ENCODE results near the gene LRRC45. TPM values are rescaled to one million over a fixed set of nuclear protein-coding genes. Genes with fewer than 3 reads are reported as not detected.

Gene LRRC45
- total RNA-seq, 1 experiment from 2014 or later = 40.1 TPM

DNA sequence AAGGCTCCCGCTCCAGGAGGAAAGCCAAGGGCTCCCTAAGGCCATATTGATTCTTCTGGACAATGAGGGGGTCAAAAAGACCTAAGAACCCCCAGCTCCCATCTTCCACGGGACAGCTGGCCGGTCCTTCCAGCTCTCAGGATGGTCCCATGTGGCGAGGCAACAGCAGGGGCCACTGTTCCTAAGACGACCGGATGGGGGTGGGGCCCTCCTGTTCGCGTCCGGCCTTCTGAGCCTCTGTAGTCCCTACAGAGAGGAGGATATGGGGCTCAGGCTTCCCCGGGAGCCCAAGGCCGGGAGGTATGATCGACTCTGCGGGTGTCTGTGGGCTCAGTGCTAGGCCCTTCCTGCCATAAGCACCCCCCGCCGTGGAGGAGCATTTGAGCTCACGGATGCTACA is 20.4 kb downstream of the LRRC45 start:
- Histone ChIP-seq H3K79me2 (ENCODE audit: insufficient read depth, low read length) (no peaks in the 10 kb centered on the region), H3K9ac (ENCODE audit: low read length) (no peak overlapping the region), H3K27me3 (ENCODE audit: insufficient read depth, low read length) (no peaks in the 10 kb centered on the region), H3K4me1 (ENCODE audit: control insufficient read depth in 1 of 2, insufficient read depth in 2 of 2, low read length in 2 of 2) (no peaks in the 10 kb centered on the region), H3K27ac (ENCODE audit: low read depth, low read length) (no peak overlapping the region), H3K9me3 (ENCODE audit: control insufficient read depth in 1 of 2, insufficient read depth in 1 of 2, low read depth in 1 of 2, low read length in 2 of 2) (no peaks in the 10 kb centered on the region), H3K36me3 (ENCODE audit: control insufficient read depth in 1 of 2, insufficient read depth in 2 of 2, low read length in 2 of 2) (peaks cover 3 to 7% of the 10 kb centered on the region in 2 experiments; a peak in 2 of 4 replicates), H3K4me3 (replicated peaks in 1 of 2; ENCODE audit: low read depth in 1 of 2, low read length in 2 of 2) (no peak overlapping the region), H4K20me1 (ENCODE audit: insufficient read depth) (no peaks in the 10 kb centered on the region), H2AFZ (ENCODE audit: low read depth, low read length, poor library complexity, severe bottlenecking) (no peak overlapping the region), H3K4me2 (ENCODE audit: low read length) (no peak overlapping the region), H3K9me2 (ENCODE audit: insufficient read depth) (no peaks in the 10 kb centered on the region)
- intact Hi-C loops (cut with micrococcal nuclease) = no loop called here
- no peak for DNase-seq (ENCODE audit: low read depth, low spot score)
- ATAC-seq = peak; percentile 30; the same call in 1 of the 2 replicates
- no TSS peak for BruUV-seq (replicated peaks)
- TF ChIP-seq JUND (IDR thresholded peaks at IDR 0.05) = no peak
- ChIA-PET POLR2A (no interaction called here), RAD21 (ENCODE audit: low non-redundant PET in 1 of 2, low total read pairs in 2 of 2, uncharacterized antibody in 2 of 2, unreplicated experiment in 2 of 2) (no interaction called here), CTCF (no interaction called here)

GRCh38 chr17:82045936-82046484 is 22.9 kb downstream of the LRRC45 start:
- no peak for ATAC-seq
- Histone ChIP-seq H3K9me3 (ENCODE audit: control insufficient read depth in 1 of 2, insufficient read depth in 1 of 2, low read depth in 1 of 2, low read length in 2 of 2) (no peaks in the 10 kb centered on the region), H3K27ac (ENCODE audit: low read depth, low read length) (no peak overlapping the region), H3K4me3 (replicated peaks in 1 of 2; ENCODE audit: low read depth in 1 of 2, low read length in 2 of 2) (no peak overlapping the region), H3K27me3 (ENCODE audit: insufficient read depth, low read length) (no peaks in the 10 kb centered on the region), H3K4me2 (ENCODE audit: low read length) (no peak overlapping the region), H3K4me1 (ENCODE audit: control insufficient read depth in 1 of 2, insufficient read depth in 2 of 2, low read length in 2 of 2) (peaks cover 6 to 10% of the 10 kb centered on the region in 2 experiments; a peak in 3 of 4 replicates), H3K36me3 (ENCODE audit: control insufficient read depth in 1 of 2, insufficient read depth in 2 of 2, low read length in 2 of 2) (peaks cover 7 to 19% of the 10 kb centered on the region in 2 experiments; a peak in 2 of 4 replicates), H2AFZ (ENCODE audit: low read depth, low read length, poor library complexity, severe bottlenecking) (no peak overlapping the region), H4K20me1 (ENCODE audit: insufficient read depth) (no peaks in the 10 kb centered on the region), H3K79me2 (ENCODE audit: insufficient read depth, low read length) (peaks cover 13% of the 10 kb centered on the region; the same call in 1 of the 2 replicates), H3K9me2 (ENCODE audit: insufficient read depth) (no peaks in the 10 kb centered on the region), H3K9ac (ENCODE audit: low read length) (no peak overlapping the region)
- no peak for DNase-seq (ENCODE audit: low read depth, low spot score)
- ChIA-PET POLR2A (no interaction called here), RAD21 (ENCODE audit: low non-redundant PET in 1 of 2, low total read pairs in 2 of 2, uncharacterized antibody in 2 of 2, unreplicated experiment in 2 of 2) (no interaction called here), CTCF (no interaction called here)
- no TSS peak for BruUV-seq (replicated peaks)
- TF ChIP-seq EZH2 (IDR thresholded peaks at IDR 0.05) (no peak), POLR2AphosphoS5 (IDR thresholded peaks at IDR 0.05; ENCODE audit: low read depth, low read length) (no peak), POLR2A (IDR thresholded peaks at IDR 0.05; ENCODE audit: borderline replicate concordance, extremely low read depth, insufficient read depth, insufficient read length) (no peak), FOSL1 (IDR thresholded peaks at IDR 0.05; ENCODE audit: low read depth) (no peak)
- TF ChIP-seq, protein P1, sequence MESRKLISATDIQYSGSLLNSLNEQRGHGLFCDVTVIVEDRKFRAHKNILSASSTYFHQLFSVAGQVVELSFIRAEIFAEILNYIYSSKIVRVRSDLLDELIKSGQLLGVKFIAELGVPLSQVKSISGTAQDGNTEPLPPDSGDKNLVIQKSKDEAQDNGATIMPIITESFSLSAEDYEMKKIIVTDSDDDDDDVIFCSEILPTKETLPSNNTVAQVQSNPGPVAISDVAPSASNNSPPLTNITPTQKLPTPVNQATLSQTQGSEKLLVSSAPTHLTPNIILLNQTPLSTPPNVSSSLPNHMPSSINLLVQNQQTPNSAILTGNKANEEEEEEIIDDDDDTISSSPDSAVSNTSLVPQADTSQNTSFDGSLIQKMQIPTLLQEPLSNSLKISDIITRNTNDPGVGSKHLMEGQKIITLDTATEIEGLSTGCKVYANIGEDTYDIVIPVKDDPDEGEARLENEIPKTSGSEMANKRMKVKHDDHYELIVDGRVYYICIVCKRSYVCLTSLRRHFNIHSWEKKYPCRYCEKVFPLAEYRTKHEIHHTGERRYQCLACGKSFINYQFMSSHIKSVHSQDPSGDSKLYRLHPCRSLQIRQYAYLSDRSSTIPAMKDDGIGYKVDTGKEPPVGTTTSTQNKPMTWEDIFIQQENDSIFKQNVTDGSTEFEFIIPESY (IDR thresholded peaks at IDR 0.05; ENCODE audit: extremely low read depth, insufficient replicate concordance, low read length) = no peak
- intact Hi-C loops (cut with micrococcal nuclease) = no loop called here
